ENCODE measurements around the gene TIMM9.

DNA sequence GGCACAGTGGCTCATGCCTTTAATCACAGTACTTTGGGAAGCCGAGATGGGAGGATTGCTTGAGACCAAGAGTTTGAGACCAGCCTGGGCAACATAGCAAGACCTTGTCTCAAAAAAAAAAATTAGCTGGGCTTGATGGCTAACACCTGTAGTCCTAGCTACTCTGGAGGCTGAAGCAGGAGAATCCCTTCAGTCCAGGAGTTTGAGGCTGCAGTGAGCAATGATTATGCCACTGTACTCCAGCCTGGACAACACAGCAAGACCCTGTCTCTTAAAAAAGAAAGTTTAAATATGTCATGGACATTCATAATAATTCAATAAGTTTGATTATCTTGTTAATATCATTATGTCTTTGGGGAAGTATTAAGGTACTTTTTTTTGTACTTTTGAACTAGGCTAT is 39.1 kb upstream of the TIMM9 start:
- TF ChIP-seq, protein P1, sequence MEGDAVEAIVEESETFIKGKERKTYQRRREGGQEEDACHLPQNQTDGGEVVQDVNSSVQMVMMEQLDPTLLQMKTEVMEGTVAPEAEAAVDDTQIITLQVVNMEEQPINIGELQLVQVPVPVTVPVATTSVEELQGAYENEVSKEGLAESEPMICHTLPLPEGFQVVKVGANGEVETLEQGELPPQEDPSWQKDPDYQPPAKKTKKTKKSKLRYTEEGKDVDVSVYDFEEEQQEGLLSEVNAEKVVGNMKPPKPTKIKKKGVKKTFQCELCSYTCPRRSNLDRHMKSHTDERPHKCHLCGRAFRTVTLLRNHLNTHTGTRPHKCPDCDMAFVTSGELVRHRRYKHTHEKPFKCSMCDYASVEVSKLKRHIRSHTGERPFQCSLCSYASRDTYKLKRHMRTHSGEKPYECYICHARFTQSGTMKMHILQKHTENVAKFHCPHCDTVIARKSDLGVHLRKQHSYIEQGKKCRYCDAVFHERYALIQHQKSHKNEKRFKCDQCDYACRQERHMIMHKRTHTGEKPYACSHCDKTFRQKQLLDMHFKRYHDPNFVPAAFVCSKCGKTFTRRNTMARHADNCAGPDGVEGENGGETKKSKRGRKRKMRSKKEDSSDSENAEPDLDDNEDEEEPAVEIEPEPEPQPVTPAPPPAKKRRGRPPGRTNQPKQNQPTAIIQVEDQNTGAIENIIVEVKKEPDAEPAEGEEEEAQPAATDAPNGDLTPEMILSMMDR (IDR thresholded peaks at IDR 0.05): no peak
- no peak for TF ChIP-seq POLR2A (IDR thresholded peaks at IDR 0.05)
